SU-DHL-6 (cell line): Measurements from ENCODE around the gene MYO9A.

ENCODE experiments used
- EZH2phosphoT487 ChIP-seq: fragments of 200-600 bp; sonication (generic), shearing (Covaris generic); conservative IDR thresholded peaks from 2 replicates; pipeline ENCODE4 v1.6.1; 2018; ENCODE audit warnings: mild to moderate bottlenecking, antibody characterized with exemption, low read length, moderate library complexity, mixed read lengths
- TF ChIP-seq, protein P1 (sequence below): fragments of 200-600 bp; sonication (generic); IDR thresholded peaks from one replicate; pipeline ENCODE4 v1.5.1; 2017; ENCODE audit warnings: antibody characterized with exemption, mild to moderate bottlenecking, low read length, moderate library complexity; ENCODE audit not compliant: insufficient read depth, poor library complexity, severe bottlenecking

GRCh38 chr15:71891026-71891425 is 226.9 kb downstream of the MYO9A start:
- TF ChIP-seq, protein P1, sequence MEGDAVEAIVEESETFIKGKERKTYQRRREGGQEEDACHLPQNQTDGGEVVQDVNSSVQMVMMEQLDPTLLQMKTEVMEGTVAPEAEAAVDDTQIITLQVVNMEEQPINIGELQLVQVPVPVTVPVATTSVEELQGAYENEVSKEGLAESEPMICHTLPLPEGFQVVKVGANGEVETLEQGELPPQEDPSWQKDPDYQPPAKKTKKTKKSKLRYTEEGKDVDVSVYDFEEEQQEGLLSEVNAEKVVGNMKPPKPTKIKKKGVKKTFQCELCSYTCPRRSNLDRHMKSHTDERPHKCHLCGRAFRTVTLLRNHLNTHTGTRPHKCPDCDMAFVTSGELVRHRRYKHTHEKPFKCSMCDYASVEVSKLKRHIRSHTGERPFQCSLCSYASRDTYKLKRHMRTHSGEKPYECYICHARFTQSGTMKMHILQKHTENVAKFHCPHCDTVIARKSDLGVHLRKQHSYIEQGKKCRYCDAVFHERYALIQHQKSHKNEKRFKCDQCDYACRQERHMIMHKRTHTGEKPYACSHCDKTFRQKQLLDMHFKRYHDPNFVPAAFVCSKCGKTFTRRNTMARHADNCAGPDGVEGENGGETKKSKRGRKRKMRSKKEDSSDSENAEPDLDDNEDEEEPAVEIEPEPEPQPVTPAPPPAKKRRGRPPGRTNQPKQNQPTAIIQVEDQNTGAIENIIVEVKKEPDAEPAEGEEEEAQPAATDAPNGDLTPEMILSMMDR, result no peak
- no peak for TF ChIP-seq EZH2phosphoT487
